SK-N-SH (cell line): Measurements from ENCODE around the gene NTN1.

Experiments
- ELF1 ChIP-seq: IDR thresholded peaks from 2 replicates; pipeline ENCODE4 v1.4.0; 2012
- EP300 ChIP-seq, 2 experiments: IDR thresholded peaks; 2 replicates each; pipeline versions ENCODE4 v1.4.0 to v1.6.1; 2012; ENCODE audit warnings: borderline replicate concordance in 1 of 2, low read depth in 1 of 2, low read length in 1 of 2
- FOXJ3 ChIP-seq: sonication (generic); formaldehyde crosslinking; IDR thresholded peaks from 2 replicates; pipeline ENCODE4 v1.5.1; 2020; ENCODE audit warnings: mild to moderate bottlenecking, missing genetic modification reagents
- FOXM1 ChIP-seq: IDR thresholded peaks from 2 replicates; pipeline ENCODE4 v1.4.0; 2012; ENCODE audit warnings: low read depth, mild to moderate bottlenecking
- GATA2 ChIP-seq: sonication (generic); formaldehyde crosslinking; IDR thresholded peaks from 2 replicates; pipeline ENCODE4 v1.5.0; 2020; ENCODE audit warnings: mild to moderate bottlenecking, missing genetic modification reagents
- PBX3 ChIP-seq: IDR thresholded peaks from 2 replicates; pipeline ENCODE4; 2012
- POLR2AphosphoS5 ChIP-seq: IDR thresholded peaks from 2 replicates; pipeline ENCODE4 v1.6.1; 2012; ENCODE audit warnings: low read depth, low read length
- SMC3 ChIP-seq: IDR thresholded peaks from 2 replicates; pipeline ENCODE4 v1.6.1; 2012; ENCODE audit warnings: low read depth, low read length, improper control_type of control experiment
- TAF1 ChIP-seq: IDR thresholded peaks from 2 replicates; pipeline ENCODE4 v1.6.1; 2012; ENCODE audit warnings: low read depth, mild to moderate bottlenecking, low read length, moderate library complexity, borderline replicate concordance
- TCF12 ChIP-seq: IDR thresholded peaks from 2 replicates; pipeline ENCODE4 v1.4.0; 2012
- TF ChIP-seq, protein P1 (sequence below): fragments of 200-600 bp; sonication (generic); IDR thresholded peaks from 2 replicates; pipeline ENCODE4 v1.6.1; 2017; ENCODE audit warnings: antibody characterized with exemption, mild to moderate bottlenecking, moderate library complexity

DNA sequence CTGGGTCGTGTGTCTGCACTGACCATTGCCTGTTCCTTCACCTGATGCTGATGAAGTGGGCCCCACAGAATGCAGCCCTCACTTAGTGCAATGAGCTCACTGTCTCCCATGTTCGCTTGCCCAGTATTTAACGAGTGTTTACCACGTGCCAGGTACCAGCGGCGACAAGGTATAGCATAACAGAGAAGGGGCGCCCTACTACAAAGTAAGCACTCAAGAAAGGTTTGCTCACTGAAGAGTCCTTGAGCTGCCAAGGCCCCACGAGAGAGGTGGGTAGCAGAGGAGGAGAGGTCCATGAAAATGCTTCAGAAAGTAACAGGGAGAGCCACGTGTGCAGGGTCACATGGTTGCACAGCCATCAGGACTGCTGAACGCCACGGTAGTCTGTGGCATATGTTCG is 230.0 kb downstream of the NTN1 start:
- TF ChIP-seq FOXM1 = no peak
- no peak for TF ChIP-seq POLR2AphosphoS5
- TF ChIP-seq GATA2 (CRISPR knock-in tag) = no peak
- TF ChIP-seq, protein P1, sequence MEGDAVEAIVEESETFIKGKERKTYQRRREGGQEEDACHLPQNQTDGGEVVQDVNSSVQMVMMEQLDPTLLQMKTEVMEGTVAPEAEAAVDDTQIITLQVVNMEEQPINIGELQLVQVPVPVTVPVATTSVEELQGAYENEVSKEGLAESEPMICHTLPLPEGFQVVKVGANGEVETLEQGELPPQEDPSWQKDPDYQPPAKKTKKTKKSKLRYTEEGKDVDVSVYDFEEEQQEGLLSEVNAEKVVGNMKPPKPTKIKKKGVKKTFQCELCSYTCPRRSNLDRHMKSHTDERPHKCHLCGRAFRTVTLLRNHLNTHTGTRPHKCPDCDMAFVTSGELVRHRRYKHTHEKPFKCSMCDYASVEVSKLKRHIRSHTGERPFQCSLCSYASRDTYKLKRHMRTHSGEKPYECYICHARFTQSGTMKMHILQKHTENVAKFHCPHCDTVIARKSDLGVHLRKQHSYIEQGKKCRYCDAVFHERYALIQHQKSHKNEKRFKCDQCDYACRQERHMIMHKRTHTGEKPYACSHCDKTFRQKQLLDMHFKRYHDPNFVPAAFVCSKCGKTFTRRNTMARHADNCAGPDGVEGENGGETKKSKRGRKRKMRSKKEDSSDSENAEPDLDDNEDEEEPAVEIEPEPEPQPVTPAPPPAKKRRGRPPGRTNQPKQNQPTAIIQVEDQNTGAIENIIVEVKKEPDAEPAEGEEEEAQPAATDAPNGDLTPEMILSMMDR = no peak
- no peak for TF ChIP-seq TAF1
- no peak for TF ChIP-seq TCF12
- TF ChIP-seq FOXJ3 = no peak
- TF ChIP-seq ELF1 = no peak
- TF ChIP-seq EP300 (IDR thresholded peaks at IDR 0.05; ENCODE audit: borderline replicate concordance in 1 of 2, low read depth in 1 of 2, low read length in 1 of 2) = no peak
- no peak for TF ChIP-seq SMC3
- no peak for TF ChIP-seq PBX3
